Mucosa of descending colon (tissue), 3 donors: ENCODE data around the gene SERTAD4. TPM values are rescaled to one million over a fixed set of nuclear protein-coding genes. Genes with fewer than 3 reads are reported as not detected.

Source experiments
- ATAC-seq: fragments of 200-7000 bp; cut with Tn5 transposase; one replicate; pipeline ENCODE4 v1.9.1; 2020; ENCODE audit warnings: mild to moderate bottlenecking, moderate library complexity
- DNase-seq, 3 donors: peaks; one replicate each; pipeline ENCODE4 v3.0.0-alpha.2; 2020
- H3K36me3 ChIP-seq: fragments of 200-600 bp; one replicate; pipeline ENCODE4 v1.8.0; 2021; ENCODE audit warnings: low read depth, mild to moderate bottlenecking
- H3K4me1 ChIP-seq: fragments of 200-600 bp; one replicate; pipeline ENCODE4 v1.8.0; 2021; ENCODE audit warnings: low read depth, mild to moderate bottlenecking
- H3K4me3 ChIP-seq: fragments of 200-600 bp; one replicate; pipeline ENCODE4 v1.8.0; 2021; ENCODE audit warnings: mild to moderate bottlenecking
- H3K9me3 ChIP-seq: fragments of 200-600 bp; one replicate; pipeline ENCODE4 v1.8.0; 2021; ENCODE audit warnings: mild to moderate bottlenecking
- CTCF ChIP-seq: fragments of 200-600 bp; IDR thresholded peaks from one replicate; pipeline ENCODE4 v1.8.0; 2022; ENCODE audit warnings: antibody characterized with exemption, mild to moderate bottlenecking
- intact Hi-C, 2 donors: fragments of 100-400 bp; cut with DNase I in 1 of 2; cut with micrococcal nuclease in 1 of 2; formaldehyde crosslinking; loops; one replicate each; pipeline versions ENCODE4 v1.11.0 to v1.11.1; 2022; cut with DNase I, micrococcal nuclease
- total RNA-seq, 3 donors: library from RNA; stranded (reverse); fragmentation: NEBNext Ultra II Directional in 2 of 3; extraction: Animal tissue kit (Norgen Biotek cat#: 25700) in 2 of 3; gene quantifications; one replicate each; pipeline versions ENCODE4 v1.2.1 to v1.2.4, GENCODE V29; 2021 to 2023
- donor health status: DM: no; HTN: no; CAD: no; lungs with moderate emphysema.
- donor health status: DM: no; HTN: no; CAD: no.
- donor health status: DM: no; HTN: yes; CAD: no.

Gene SERTAD4
- total RNA-seq, 3 donors from 2014 or later: 4.2 to 17.1 (median 6.0) TPM

GRCh38 chr1:210254298-210254697, 21.7 kb downstream of the SERTAD4 start:
- TF ChIP-seq CTCF: no peak
- Histone ChIP-seq H3K4me1 (peaks cover 22% of the 10 kb centered on the region), H3K4me3 (no peak overlapping the region), H3K9me3 (no peaks in the 10 kb centered on the region), H3K36me3 (no peaks in the 10 kb centered on the region)
- intact Hi-C loops: no loop called here
- DNase-seq (no peak), ATAC-seq (no peak)

- H3K4me3 ChIP-seq: no peak overlapping the region
- no peaks in the 10 kb centered on the region for H3K36me3 ChIP-seq
- intact Hi-C loops: no loop called here
- DNase-seq (no peak), ATAC-seq (peak; percentile 62)
- no peaks in the 10 kb centered on the region for H3K9me3 ChIP-seq
- no peak for TF ChIP-seq CTCF
- peaks cover 4% of the 10 kb centered on the region for H3K4me1 ChIP-seq
These were observed 25.3 kb downstream of the SERTAD4 start for GRCh38 chr1:210257698-210258529.

GRCh38 chr1:210259561-210259960, 27.0 kb downstream of the SERTAD4 start:
- no peak for ATAC-seq
- intact Hi-C loops: no loop called here
- TF ChIP-seq CTCF: no peak
- DNase-seq: no peak
- Histone ChIP-seq H3K4me3 (no peak overlapping the region), H3K9me3 (no peaks in the 10 kb centered on the region), H3K4me1 (no peaks in the 10 kb centered on the region), H3K36me3 (no peaks in the 10 kb centered on the region)

- intact Hi-C loops: no loop called here
- Histone ChIP-seq H3K4me3 (no peak overlapping the region), H3K9me3 (no peaks in the 10 kb centered on the region), H3K4me1 (no peaks in the 10 kb centered on the region), H3K36me3 (no peaks in the 10 kb centered on the region)
- no peak for TF ChIP-seq CTCF
- no peak for ATAC-seq
- no peak for DNase-seq
These were observed 27.5 kb downstream of the SERTAD4 start for GRCh38 chr1:210260096-210260495.

- Histone ChIP-seq H3K9me3 (no peaks in the 10 kb centered on the region), H3K4me3 (no peak overlapping the region), H3K4me1 (no peaks in the 10 kb centered on the region), H3K36me3 (no peaks in the 10 kb centered on the region)
- DNase-seq: no peak
- no peak for TF ChIP-seq CTCF
- peak; percentile 21 for ATAC-seq
- intact Hi-C loops: no loop called here
These were observed 29.7 kb downstream of the SERTAD4 start for GRCh38 chr1:210262167-210262896.
